HG03066 (cell line): ENCODE data around the gene IFNL2.
"Not testable (repeated sequence)": the region's sequence is repeated elsewhere in the genome, so short reads cannot be mapped to it uniquely, and the experiment has no call there.

Experiments used
- ATAC-seq: cut with Tn5 transposase; IDR thresholded peaks from one replicate; pipeline ENCODE4 v1.9.1; 2021; ENCODE audit warnings: low read depth; ENCODE audit not compliant: unreplicated experiment

IFNL2 gene

DNA sequence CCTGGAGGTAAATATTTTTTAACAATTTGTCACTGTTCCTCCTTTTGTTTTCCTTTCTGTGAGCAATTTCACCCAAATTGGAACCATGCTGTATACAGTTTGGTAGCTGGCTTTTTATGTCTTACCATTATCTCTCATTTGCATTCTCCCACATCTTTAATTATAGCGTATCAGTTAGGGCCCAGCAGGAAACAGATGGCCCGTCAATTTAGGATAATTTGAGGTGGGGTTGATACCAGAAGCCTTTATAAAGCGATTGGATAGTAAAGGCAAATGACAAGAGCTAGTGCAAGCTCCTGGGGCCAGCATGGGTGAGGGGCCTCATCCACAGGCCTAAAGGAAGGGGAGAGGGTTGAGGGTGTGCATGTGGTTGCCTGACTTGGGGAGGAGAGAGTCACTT lies 15.7 kb upstream of the IFNL2 start:
- no peak for ATAC-seq

GRCh38 chr19:39253374-39254149 lies 14.6 kb upstream of the IFNL2 start:
- no peak for ATAC-seq

- ATAC-seq: no peak
These were observed 13.5 kb upstream of the IFNL2 start for GRCh38 chr19:39254531-39255345.

GRCh38 chr19:39257227-39257626 lies 11.0 kb upstream of the IFNL2 start:
- no peak for ATAC-seq

GRCh38 chr19:39261704-39262103 lies 6.5 kb upstream of the IFNL2 start:
- no peak for ATAC-seq

DNA sequence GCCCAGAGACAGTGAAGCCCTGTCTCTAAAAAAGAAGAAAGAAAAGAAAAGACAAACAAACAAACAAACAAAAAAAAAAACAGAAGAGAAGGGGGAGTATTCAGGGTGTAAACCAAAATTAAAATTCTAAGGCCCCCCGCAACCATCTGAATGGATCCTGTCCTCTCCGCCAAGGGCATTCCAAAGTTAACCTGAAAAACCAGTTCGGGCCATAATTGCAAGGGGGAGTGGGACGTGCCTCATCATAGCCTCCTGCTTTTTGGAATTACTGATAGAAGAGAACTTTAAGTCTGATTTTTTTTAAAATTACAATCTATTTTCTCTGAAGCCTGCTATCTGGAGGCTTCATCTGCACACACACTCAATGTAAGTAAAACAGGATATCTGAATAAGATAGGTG lies 5.7 kb upstream of the IFNL2 start:
- ATAC-seq: no peak

- no peak for ATAC-seq
These were observed 4.3 kb upstream of the IFNL2 start for GRCh38 chr19:39263912-39264305.

GRCh38 chr19:39264306-39265290 lies 3.6 kb upstream of the IFNL2 start:
- no peak for ATAC-seq

DNA sequence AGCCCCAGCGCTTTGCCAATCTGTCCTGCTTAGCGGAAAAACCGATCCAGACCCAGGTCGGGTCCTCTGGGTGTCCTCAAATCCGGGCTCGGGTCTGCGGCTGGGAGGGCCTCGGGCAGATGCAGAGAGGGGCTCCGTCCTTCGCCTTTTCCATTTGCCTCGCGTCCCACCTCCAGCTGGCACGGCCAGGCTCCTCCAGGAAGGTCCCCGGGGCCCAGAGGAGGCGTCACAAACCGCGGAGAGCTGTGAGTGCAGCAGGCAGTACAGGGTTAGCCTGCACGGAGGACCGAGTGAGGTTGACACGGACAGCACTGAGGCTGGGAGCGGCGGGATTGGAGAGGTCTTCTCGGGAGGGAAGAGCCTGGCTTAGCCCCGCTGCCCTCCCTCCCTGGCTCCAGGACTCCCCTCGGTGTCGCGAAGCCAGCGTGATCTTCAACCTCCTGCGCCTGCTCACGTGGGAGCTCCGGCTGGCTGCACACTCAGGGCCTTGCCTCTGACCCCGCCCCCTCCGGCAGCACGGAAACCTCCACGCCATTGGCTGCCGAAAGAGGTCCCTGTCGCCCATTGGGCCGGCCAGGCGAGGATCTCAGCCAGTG lies 2.8 kb upstream of the IFNL2 start:
- no peak for ATAC-seq

DNA sequence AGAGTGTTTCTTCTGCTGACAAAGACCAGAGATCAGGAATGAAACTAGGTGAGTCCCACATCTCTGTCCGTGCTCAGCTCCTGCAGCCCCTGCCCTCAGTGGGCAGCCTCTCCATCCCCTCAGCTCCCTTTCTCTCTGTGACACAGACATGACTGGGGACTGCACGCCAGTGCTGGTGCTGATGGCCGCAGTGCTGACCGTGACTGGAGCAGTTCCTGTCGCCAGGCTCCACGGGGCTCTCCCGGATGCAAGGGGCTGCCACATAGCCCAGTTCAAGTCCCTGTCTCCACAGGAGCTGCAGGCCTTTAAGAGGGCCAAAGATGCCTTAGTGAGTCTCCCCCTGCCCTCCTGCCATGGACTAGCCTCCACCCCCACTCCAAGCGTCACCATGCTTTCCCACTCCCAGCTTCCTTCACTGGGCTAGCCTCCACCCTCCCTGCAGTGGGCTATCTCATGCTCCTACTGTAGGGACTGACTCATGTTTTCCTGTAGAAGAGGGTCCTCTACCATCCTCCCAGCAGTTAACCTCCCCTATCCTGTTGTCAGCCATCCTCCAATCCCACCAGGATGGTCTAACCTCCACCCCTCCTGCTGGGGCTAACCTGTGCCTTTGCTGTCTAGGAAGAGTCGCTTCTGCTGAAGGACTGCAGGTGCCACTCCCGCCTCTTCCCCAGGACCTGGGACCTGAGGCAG lies 481 bp downstream of the IFNL2 start:
- not testable (repeated sequence) for ATAC-seq

DNA sequence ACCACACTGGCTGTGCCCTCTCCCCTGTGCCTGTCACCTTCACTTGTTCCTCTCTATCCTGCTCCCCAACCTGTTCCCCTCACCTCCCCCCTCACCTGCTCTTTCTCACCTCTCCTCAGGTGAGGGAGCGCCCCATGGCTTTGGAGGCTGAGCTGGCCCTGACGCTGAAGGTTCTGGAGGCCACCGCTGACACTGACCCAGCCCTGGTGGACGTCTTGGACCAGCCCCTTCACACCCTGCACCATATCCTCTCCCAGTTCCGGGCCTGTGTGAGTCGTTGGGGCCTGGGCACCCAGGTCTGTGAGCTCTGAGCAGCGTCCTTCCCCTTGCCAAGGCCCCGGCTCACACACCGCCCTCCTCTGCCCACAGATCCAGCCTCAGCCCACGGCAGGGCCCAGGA lies 1.2 kb downstream of the IFNL2 start:
- not testable (repeated sequence) for ATAC-seq

DNA sequence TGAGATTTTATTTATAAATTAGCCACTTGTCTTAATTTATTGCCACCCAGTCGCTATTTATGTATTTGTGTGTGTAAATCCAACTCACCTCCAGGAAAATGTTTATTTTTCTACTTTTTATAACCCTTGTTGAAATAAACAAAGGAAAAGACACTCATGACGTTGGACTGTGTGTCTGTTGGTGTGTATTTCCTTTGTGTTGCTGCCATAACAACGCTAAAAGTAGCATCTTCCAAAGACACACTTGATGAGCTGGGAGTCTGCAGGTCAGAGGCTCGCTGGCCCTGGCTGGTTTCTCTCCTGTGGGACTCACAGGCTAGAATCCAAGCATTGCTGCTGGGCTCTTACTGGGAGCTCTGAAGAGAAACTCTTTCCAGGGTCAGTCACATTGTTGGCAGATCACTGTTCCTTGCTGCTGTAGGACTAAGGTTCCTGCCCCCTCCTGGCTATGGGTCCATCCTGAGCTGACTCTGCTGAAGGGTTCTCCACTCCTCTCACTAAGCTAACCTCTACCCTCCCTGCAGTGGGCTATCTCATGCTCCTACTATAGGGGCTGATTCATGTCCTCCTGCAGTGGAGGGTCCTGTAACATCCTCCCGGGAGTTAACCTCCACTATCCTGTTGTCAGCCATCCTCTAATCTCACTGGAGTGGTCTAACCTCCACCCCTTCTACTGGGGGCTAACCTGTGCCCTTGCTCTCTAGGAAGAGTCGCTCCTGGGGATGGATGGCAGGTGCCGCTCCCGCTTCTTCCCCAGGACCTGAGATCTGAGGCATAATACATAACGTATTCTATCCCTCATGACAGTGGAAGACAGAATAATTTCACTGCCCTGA lies 2.1 kb downstream of the IFNL2 start:
- no peak for ATAC-seq

GRCh38 chr19:39273859-39274258 lies 5.7 kb downstream of the IFNL2 start:
- ATAC-seq: not testable (repeated sequence)

- ATAC-seq: no peak
These were observed 7.4 kb downstream of the IFNL2 start for GRCh38 chr19:39275578-39275977.

- ATAC-seq: no peak
These were observed 8.5 kb downstream of the IFNL2 start for GRCh38 chr19:39276740-39277139.

DNA sequence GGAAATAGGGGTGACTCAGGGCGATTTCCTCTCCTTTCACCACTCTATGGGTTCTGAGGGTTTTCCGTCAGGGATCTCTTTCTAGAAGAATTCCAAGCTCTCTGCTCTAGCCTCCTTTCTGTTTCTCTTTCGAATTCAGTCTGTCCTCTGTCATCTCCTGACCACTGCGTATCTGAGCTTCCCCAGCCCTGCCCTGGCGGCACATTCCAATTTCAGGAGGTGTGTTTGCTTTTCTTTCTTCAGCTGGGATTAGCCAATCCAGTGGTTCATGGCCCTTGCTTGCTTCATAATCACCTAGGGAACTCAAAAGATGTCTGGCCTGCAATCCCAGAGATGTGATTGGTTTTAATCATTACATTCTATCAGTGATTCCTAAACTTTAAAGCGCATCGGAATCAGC lies 9.4 kb downstream of the IFNL2 start:
- no peak for ATAC-seq

- ATAC-seq: no peak
These were observed 13.8 kb downstream of the IFNL2 start for GRCh38 chr19:39282021-39282420.

DNA sequence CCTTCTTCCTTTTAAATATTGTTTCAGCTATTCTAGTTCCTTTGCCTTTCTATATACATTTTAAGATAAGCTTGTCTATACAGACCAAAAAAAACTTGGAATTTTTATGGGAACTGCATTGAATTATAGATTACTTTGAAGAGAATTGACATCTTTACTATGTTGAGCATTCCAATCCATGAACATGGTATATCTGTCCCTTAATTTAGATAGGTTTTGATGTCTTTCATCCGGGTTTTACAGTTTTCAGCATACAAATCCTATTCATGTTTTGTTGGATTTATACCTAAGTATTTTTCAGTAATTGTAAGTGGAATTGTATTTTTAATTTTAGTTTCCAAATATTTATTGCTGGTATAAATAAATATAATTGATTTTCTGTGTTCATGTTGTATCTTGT lies 15.8 kb downstream of the IFNL2 start:
- no peak for ATAC-seq

GRCh38 chr19:39293394-39293793 lies 25.2 kb downstream of the IFNL2 start:
- no peak for ATAC-seq
